GM23338 (cell line): ENCODE data around the gene AIG1. TPM values are rescaled to one million over a fixed set of nuclear protein-coding genes. Genes with fewer than 3 reads are reported as not detected.

Experiments
- ATAC-seq: fragments of 200-7000 bp; cut with Tn5 transposase; 3 replicates; pipeline ENCODE4 v1.9.1; 2020
- DNase-seq: peaks from one replicate; pipeline ENCODE4 v3.0.0-alpha.2; 2015; ENCODE audit warnings: low spot score
- H2AFZ ChIP-seq: fragments of 200-600 bp; sonication (generic); 2 replicates; pipeline ENCODE4 v1.8.0; 2016; ENCODE audit warnings: antibody characterized with exemption, mild to moderate bottlenecking, moderate library complexity
- H3F3A ChIP-seq: fragments of 200-600 bp; sonication (generic); replicated peaks from 2 replicates; pipeline ENCODE4 v1.8.0; 2017; ENCODE audit warnings: antibody characterized with exemption, mixed run types, low read depth
- H3K27ac ChIP-seq: fragments of 200-600 bp; sonication (generic); 2 replicates; pipeline ENCODE4 v1.6.1; 2016; ENCODE audit warnings: low read depth
- H3K27me3 ChIP-seq: fragments of 200-600 bp; sonication (generic); 2 replicates; pipeline ENCODE4 v1.8.0; 2016; ENCODE audit warnings: mild to moderate bottlenecking, mixed run types, moderate library complexity; ENCODE audit not compliant: insufficient read depth
- H3K36me3 ChIP-seq: fragments of 200-600 bp; sonication (generic); 2 replicates; pipeline ENCODE4 v1.8.0; 2016; ENCODE audit warnings: mild to moderate bottlenecking; ENCODE audit not compliant: insufficient read depth
- H3K4me1 ChIP-seq: fragments of 200-600 bp; sonication (generic); 2 replicates; pipeline ENCODE4 v1.8.0; 2016; ENCODE audit warnings: mild to moderate bottlenecking, moderate library complexity; ENCODE audit not compliant: insufficient read depth
- H3K4me2 ChIP-seq: fragments of 200-600 bp; sonication (generic); 2 replicates; pipeline ENCODE4 v1.7.1; 2017; ENCODE audit warnings: mixed run types
- H3K4me3 ChIP-seq: fragments of 200-600 bp; sonication (generic); 2 replicates; pipeline ENCODE4 v1.6.1; 2016; ENCODE audit warnings: mixed run types
- H3K79me2 ChIP-seq: fragments of 200-600 bp; sonication (generic); replicated peaks from 2 replicates; pipeline ENCODE4 v1.8.0; 2017; ENCODE audit warnings: mild to moderate bottlenecking; ENCODE audit not compliant: insufficient read depth
- H3K9me2 ChIP-seq: fragments of 200-600 bp; sonication (generic); 2 replicates; pipeline ENCODE4 v1.8.0; 2017; ENCODE audit not compliant: insufficient read depth
- H4K20me1 ChIP-seq: fragments of 200-600 bp; sonication (generic); replicated peaks from 2 replicates; pipeline ENCODE4 v1.8.0; 2017; ENCODE audit warnings: mild to moderate bottlenecking; ENCODE audit not compliant: insufficient read depth
- H3K27ac Mint-ChIP-seq: 2 replicates; pipeline ENCODE4 v1.8.0; 2020; ENCODE audit warnings: inconsistent platforms, mild to moderate bottlenecking, moderate library complexity, mixed read lengths
- H3K27me3 Mint-ChIP-seq: 3 replicates; pipeline ENCODE4 v1.8.0; 2022; ENCODE audit warnings: low read depth, mild to moderate bottlenecking, moderate library complexity, mixed read lengths, inconsistent platforms; ENCODE audit not compliant: insufficient read depth, poor library complexity
- H3K36me3 Mint-ChIP-seq: 3 replicates; pipeline ENCODE4 v1.8.0; 2021; ENCODE audit warnings: low read depth, mild to moderate bottlenecking, inconsistent platforms, moderate library complexity, mixed read lengths
- H3K4me1 Mint-ChIP-seq: 3 replicates; pipeline ENCODE4 v1.8.0; 2020; ENCODE audit warnings: mild to moderate bottlenecking, inconsistent platforms, mixed read lengths
- H3K4me3 Mint-ChIP-seq: 3 replicates; pipeline ENCODE4 v1.8.0; 2021; ENCODE audit warnings: moderate library complexity, mild to moderate bottlenecking, inconsistent platforms, mixed read lengths
- H3K9me3 Mint-ChIP-seq: 3 replicates; pipeline ENCODE4 v1.8.0; 2020; ENCODE audit warnings: moderate library complexity, mild to moderate bottlenecking, inconsistent platforms, mixed read lengths
- CREB1 ChIP-seq: fragments of 250-450 bp; sonication (Bioruptor Pico); IDR thresholded peaks from 2 replicates; pipeline ENCODE4 v1.5.0; 2020; ENCODE audit warnings: low read depth, mild to moderate bottlenecking, moderate library complexity
- CTCF ChIP-seq, 2 experiments: fragments of 200-600 bp in 1 of 2; sonication (generic) in 1 of 2; conservative IDR thresholded peaks; 2 replicates each; pipeline versions ENCODE4 v1.5.1 to v1.6.1; 2016 to 2017; ENCODE audit warnings: antibody characterized with exemption in 2 of 2, low read depth in 2 of 2, mild to moderate bottlenecking in 2 of 2, moderate library complexity in 1 of 2
- EZH2 ChIP-seq: fragments of 200-600 bp; sonication (generic); IDR thresholded peaks from one replicate; pipeline ENCODE4 v1.8.0; 2017; ENCODE audit warnings: antibody characterized with exemption, mild to moderate bottlenecking, low read depth; ENCODE audit not compliant: unreplicated experiment
- EZH2phosphoT487 ChIP-seq: fragments of 200-600 bp; sonication (generic); IDR thresholded peaks from one replicate; pipeline ENCODE4 v1.8.1; 2018; ENCODE audit warnings: antibody characterized with exemption; ENCODE audit not compliant: unreplicated experiment
- JUNB ChIP-seq: IDR thresholded peaks from one replicate; pipeline ENCODE4 v1.6.1; 2016; ENCODE audit warnings: antibody characterized with exemption; ENCODE audit not compliant: unreplicated experiment
- NANOG ChIP-seq: IDR thresholded peaks from 2 replicates; pipeline ENCODE4 v1.6.1; 2016; ENCODE audit warnings: antibody characterized with exemption, borderline replicate concordance
- ZNF114 ChIP-seq: fragments of 250-450 bp; sonication (Bioruptor Pico); IDR thresholded peaks from 2 replicates; pipeline ENCODE4 v1.5.0; 2020; ENCODE audit warnings: mild to moderate bottlenecking, moderate library complexity
- ZNF331 ChIP-seq: fragments of 250-450 bp; sonication (Bioruptor Pico); IDR thresholded peaks from 2 replicates; pipeline ENCODE4 v1.5.0; 2020; ENCODE audit warnings: low read depth, mild to moderate bottlenecking, moderate library complexity
- polyA plus RNA-seq: library from polyadenylated mRNA; unstranded; fragments of >200 nt; fragmentation: Nextera tagmentation; extraction: Ambion mirVana; gene quantifications from 2 replicates; pipeline ENCODE4 v1.2.1, GENCODE V29; 2016
- total RNA-seq: library from RNA; depleted of rRNA; stranded (reverse); fragments of >200 nt; shearing (Covaris generic); gene quantifications from 2 replicates; pipeline ENCODE4 v1.2.3, GENCODE V29; 2014

AIG1 gene
- total and polyA plus RNA-seq, 2 experiments from 2014 or later = 65.2 to 88.4 TPM

DNA sequence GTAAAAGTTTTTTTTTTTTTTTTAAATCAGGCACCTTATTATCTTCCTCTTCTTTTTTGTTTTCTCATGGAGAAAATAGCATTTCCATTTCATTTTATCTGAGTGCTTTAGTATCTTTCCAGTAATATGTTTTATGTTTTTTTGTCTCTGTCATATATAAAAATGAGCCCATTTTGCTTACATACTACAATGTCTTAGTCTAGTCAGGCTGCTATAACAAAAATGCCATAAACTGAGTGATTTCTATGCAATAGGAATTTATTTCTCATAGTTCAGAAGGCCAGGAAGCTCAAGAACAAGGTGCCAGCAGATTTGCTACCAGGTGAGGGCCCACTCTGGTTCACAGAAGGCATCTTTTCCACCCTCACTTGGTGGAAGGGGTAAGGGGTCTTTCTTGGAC is 35.7 kb upstream of the AIG1 start:
- Histone ChIP-seq H3K27ac (no peak overlapping the region), H3K4me3 (no peak overlapping the region), H2AFZ (no peak overlapping the region), H3K79me2 (no peaks in the 10 kb centered on the region), H3K9me2 (no peaks in the 10 kb centered on the region), H3K36me3 (no peaks in the 10 kb centered on the region), H3K4me2 (no peak overlapping the region), H3K27me3 (no peaks in the 10 kb centered on the region), H4K20me1 (no peaks in the 10 kb centered on the region), H3F3A (no peaks in the 10 kb centered on the region), H3K4me1 (no peaks in the 10 kb centered on the region)
- ATAC-seq = no peak
- no peak for DNase-seq
- H3K36me3 Mint-ChIP-seq = no peaks in the 10 kb centered on the region
- no peak overlapping the region for H3K27ac Mint-ChIP-seq
- H3K27me3 Mint-ChIP-seq = peaks cover 1% of the 10 kb centered on the region
- H3K4me3 Mint-ChIP-seq = no peak overlapping the region
- H3K9me3 Mint-ChIP-seq = no peaks in the 10 kb centered on the region
- no peak for TF ChIP-seq ZNF331 (CRISPR knock-in tag)
- no peak for TF ChIP-seq CREB1 (CRISPR knock-in tag)
- no peak for TF ChIP-seq ZNF114 (CRISPR knock-in tag)
- no peak for TF ChIP-seq EZH2
- no peak for TF ChIP-seq CTCF (conservative IDR thresholded peaks at IDR 0.05; ENCODE audit: low read depth in 2 of 2)
- no peak for TF ChIP-seq JUNB
- no peaks in the 10 kb centered on the region for H3K4me1 Mint-ChIP-seq

DNA sequence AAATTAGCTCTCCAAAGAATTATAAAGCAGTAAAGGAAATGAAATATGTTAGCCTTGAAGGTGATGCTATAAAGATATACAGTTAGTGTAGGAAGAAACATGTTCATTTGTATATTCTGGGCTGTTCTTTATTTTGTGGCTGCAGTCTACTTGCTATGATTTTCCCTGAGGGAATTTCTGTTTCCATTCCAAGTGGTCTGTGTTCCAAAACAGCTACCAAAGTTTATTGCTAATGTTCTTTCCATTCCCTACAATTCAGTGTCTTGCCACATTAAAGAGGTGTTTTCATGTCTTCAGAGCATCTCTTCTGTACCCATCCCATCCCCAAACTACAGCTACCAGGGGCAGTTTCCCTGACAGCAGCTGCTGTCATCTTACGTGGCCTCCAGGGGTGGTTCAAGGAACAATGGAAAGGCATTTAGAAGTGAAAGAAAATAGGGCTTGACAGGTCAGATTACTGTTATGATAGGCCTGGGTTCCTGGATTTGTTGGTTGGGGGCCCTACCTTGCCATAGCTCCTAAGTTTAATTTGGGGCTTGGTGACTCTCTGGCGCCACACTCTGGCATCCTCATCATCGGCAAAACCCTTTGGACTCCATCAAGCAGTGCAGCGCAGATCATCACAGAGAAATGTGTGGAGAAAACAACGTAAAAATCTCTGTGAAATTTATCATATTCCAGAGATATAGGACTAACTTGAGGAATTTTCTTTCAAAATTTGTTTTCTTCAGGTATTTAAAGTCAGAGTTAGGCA is 33.8 kb upstream of the AIG1 start:
- no peak overlapping the region for H3K4me2 ChIP-seq
- Mint-ChIP-seq H3K27me3 (peaks cover 1% of the 10 kb centered on the region), H3K4me1 (no peaks in the 10 kb centered on the region), H3K4me3 (no peak overlapping the region), H3K27ac (no peak overlapping the region), H3K36me3 (no peaks in the 10 kb centered on the region), H3K9me3 (no peaks in the 10 kb centered on the region)
- no peaks in the 10 kb centered on the region for H3K36me3 ChIP-seq
- DNase-seq (peak; percentile 82), ATAC-seq (peak; percentile 94)
- no peaks in the 10 kb centered on the region for H3K79me2 ChIP-seq
- TF ChIP-seq CTCF (conservative IDR thresholded peaks at IDR 0.05; ENCODE audit: low read depth in 2 of 2) (peak; percentile 91 to 92), ZNF114 (CRISPR knock-in tag) (no peak), EZH2phosphoT487 (no peak), NANOG (no peak)
- no peaks in the 10 kb centered on the region for H3K27me3 ChIP-seq
- H3K9me2 ChIP-seq = no peaks in the 10 kb centered on the region
- no peaks in the 10 kb centered on the region for H3F3A ChIP-seq
- H4K20me1 ChIP-seq = no peaks in the 10 kb centered on the region
- H3K4me1 ChIP-seq = no peaks in the 10 kb centered on the region
- no peak overlapping the region for H2AFZ ChIP-seq
- H3K4me3 ChIP-seq = no peak overlapping the region
- H3K27ac ChIP-seq = no peak overlapping the region
